ENCODE results near the gene FHOD3.

The FHOD3 gene

DNA sequence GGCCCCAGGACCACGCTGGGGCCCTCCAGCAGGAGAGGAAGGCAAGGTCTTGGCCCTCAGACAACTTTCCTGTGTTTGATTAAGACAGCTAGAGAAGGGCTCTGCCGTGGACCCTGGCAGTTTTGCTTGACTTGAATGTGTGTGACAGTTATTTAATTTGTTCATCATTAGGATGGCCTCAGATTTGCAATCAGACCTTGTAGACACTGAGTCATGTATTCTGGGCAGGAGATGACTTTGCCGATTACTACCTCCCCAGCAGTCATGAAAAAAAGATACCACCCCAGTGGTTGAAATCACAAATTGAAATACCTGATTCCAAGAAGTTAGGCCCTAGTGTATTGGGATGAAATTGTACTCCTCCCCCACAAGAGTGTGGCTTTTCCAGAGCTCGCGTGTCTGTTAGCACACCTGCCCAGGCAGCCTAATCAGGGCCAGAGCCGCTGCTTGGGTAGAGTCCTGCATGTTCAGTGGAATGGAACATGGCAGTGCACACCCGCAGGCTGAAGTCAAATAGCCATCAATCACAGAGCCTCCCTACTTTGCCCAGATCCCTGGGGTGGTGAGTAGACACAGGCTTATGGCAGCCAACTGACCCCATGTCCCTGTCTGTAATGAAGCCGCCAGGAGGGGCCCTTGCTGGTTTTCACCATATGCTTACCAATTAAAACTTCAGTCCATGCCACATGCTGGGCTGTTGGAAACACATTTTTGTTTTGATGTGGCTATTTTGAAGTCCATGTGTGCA, 408.8 kb downstream of the FHOD3 start:
- Histone ChIP-seq H3K9me3 (ENCODE audit: control insufficient read depth, low read length) (no peaks in the 10 kb centered on the region), H3K27ac (ENCODE audit: insufficient read depth, low read length, poor library complexity, severe bottlenecking) (no peak overlapping the region), H3K4me3 (ENCODE audit: insufficient read depth, low read depth, low read length, poor library complexity, severe bottlenecking) (no peak overlapping the region), H3K4me1 (ENCODE audit: control insufficient read depth, insufficient read depth, low read length, poor library complexity, severe bottlenecking) (no peaks in the 10 kb centered on the region), H3K27me3 (replicated peaks; ENCODE audit: control insufficient read depth, insufficient read depth, low read length, poor library complexity, severe bottlenecking) (no peaks in the 10 kb centered on the region), H3K36me3 (ENCODE audit: control insufficient read depth, insufficient read depth, low read length) (no peaks in the 10 kb centered on the region)
- no peak for DNase-seq

DNA sequence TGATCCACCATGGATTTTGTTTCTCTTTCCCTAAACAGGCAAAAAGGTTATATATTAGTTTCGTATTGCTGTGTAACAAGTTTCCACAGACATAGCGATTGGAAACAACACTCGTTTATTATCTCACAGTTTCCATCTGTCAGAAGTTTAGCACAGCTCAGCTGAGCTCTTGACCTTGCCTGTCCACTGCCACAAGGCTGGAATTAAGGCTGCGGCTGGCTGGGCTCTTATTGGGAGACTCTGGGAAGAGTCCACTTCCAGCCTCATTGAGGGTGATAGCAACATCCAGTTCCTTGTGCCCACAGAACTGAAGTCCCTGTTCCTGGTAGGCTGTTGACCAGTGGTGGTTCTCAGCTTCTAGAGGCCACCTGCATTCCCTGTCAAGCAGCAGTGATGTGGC, 410.9 kb downstream of the FHOD3 start:
- Histone ChIP-seq H3K27me3 (replicated peaks; ENCODE audit: control insufficient read depth, insufficient read depth, low read length, poor library complexity, severe bottlenecking) (no peaks in the 10 kb centered on the region), H3K4me1 (ENCODE audit: control insufficient read depth, insufficient read depth, low read length, poor library complexity, severe bottlenecking) (no peaks in the 10 kb centered on the region), H3K36me3 (ENCODE audit: control insufficient read depth, insufficient read depth, low read length) (no peaks in the 10 kb centered on the region), H3K27ac (ENCODE audit: insufficient read depth, low read length, poor library complexity, severe bottlenecking) (no peak overlapping the region), H3K4me3 (ENCODE audit: insufficient read depth, low read depth, low read length, poor library complexity, severe bottlenecking) (no peak overlapping the region), H3K9me3 (ENCODE audit: control insufficient read depth, low read length) (no peaks in the 10 kb centered on the region)
- DNase-seq: no peak

DNA sequence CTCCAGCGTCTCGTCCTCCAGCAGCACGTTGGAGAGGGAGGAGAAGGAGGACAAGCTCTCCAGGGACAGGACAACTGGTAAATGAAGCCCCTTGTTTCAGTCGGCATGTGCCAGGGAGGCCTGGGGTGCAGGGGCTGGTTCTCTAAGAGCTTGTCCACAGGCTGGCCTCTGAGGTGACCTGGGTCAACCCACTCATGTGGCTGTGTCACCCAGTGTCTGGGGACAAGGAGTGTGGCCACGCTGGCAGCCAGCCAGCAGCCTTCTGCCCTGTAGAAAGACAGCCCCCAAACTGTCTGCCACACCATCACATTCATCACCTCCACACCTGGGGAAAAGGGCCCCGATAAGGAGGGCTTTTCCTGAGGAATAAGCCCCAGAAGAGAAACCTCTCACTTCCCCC, 411.8 kb downstream of the FHOD3 start:
- Histone ChIP-seq H3K9me3 (ENCODE audit: control insufficient read depth, low read length) (no peaks in the 10 kb centered on the region), H3K27ac (ENCODE audit: insufficient read depth, low read length, poor library complexity, severe bottlenecking) (no peak overlapping the region), H3K27me3 (replicated peaks; ENCODE audit: control insufficient read depth, insufficient read depth, low read length, poor library complexity, severe bottlenecking) (no peaks in the 10 kb centered on the region), H3K36me3 (ENCODE audit: control insufficient read depth, insufficient read depth, low read length) (no peaks in the 10 kb centered on the region), H3K4me1 (ENCODE audit: control insufficient read depth, insufficient read depth, low read length, poor library complexity, severe bottlenecking) (no peaks in the 10 kb centered on the region), H3K4me3 (ENCODE audit: insufficient read depth, low read depth, low read length, poor library complexity, severe bottlenecking) (no peak overlapping the region)
- no peak for DNase-seq

DNA sequence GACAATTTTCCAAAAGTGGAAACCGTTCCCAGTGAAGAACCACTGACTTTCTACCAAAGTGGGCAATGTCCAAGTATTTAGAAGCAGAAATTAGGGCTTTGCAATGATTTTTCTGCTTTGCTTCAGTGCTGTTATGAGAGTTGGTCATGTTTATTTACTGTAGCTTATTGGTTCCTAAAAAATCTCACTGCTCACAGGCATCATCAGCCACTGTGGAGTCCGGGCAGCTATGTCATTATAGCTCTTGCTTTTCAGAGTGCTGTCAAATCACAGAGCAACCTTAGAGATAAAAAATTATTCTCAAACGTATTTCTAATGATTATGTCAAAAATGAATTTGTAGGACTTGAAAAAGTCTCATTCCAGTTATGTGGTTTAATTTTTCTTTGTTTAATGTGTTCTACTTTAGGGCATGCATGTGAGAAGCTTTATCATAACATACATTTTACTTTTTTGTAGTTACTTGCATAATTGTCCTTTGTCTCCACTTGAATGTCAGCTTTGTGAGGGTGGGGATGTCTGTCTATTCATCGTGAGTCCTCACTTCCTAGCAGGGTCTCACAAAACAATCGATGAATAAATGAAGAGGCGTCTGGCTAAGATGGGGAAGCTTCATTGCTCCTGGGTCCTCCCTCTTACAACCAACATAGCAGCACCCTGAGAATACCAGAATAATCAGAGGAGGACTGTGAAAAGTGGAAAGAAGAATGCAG, 413.7 kb downstream of the FHOD3 start:
- no peaks in the 10 kb centered on the region for H3K36me3 ChIP-seq (ENCODE audit: control insufficient read depth, insufficient read depth, low read length)
- no peak overlapping the region for H3K4me3 ChIP-seq (ENCODE audit: insufficient read depth, low read depth, low read length, poor library complexity, severe bottlenecking)
- no peaks in the 10 kb centered on the region for H3K27me3 ChIP-seq (replicated peaks; ENCODE audit: control insufficient read depth, insufficient read depth, low read length, poor library complexity, severe bottlenecking)
- no peak overlapping the region for H3K27ac ChIP-seq (ENCODE audit: insufficient read depth, low read length, poor library complexity, severe bottlenecking)
- DNase-seq: no peak
- no peaks in the 10 kb centered on the region for H3K4me1 ChIP-seq (ENCODE audit: control insufficient read depth, insufficient read depth, low read length, poor library complexity, severe bottlenecking)
- H3K9me3 ChIP-seq (ENCODE audit: control insufficient read depth, low read length): no peaks in the 10 kb centered on the region

DNA sequence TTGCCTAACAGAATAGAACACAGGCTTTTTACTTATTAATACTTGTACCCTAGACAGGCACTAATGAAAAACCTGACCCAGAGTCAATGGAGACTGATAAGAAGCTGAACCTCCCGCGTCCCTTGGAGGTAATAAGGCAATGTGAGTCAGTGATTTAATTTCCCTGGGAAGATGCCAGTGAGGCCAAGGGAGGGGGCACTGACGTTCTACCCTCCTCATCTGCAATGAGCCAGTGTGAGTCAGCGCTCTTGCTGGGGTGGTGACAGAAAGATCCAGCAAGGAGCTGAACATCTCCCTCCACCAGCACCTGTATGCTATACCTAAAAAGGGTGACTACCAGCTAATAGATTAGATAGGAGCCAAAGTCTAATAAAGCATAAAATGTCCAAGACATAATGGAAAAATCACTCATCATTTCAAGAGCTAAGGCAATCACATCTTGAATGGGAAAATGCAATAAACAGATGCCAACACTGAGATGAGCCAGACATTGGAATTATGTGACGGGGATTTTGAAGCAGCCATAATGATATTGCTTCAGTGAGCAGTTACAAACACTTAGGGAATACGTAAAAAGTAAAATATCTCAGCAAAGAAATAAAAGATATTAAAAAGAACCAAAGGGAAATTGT, 414.4 kb downstream of the FHOD3 start:
- Histone ChIP-seq H3K9me3 (ENCODE audit: control insufficient read depth, low read length) (no peaks in the 10 kb centered on the region), H3K27me3 (replicated peaks; ENCODE audit: control insufficient read depth, insufficient read depth, low read length, poor library complexity, severe bottlenecking) (no peaks in the 10 kb centered on the region), H3K27ac (ENCODE audit: insufficient read depth, low read length, poor library complexity, severe bottlenecking) (no peak overlapping the region), H3K36me3 (ENCODE audit: control insufficient read depth, insufficient read depth, low read length) (no peaks in the 10 kb centered on the region), H3K4me3 (ENCODE audit: insufficient read depth, low read depth, low read length, poor library complexity, severe bottlenecking) (no peak overlapping the region), H3K4me1 (ENCODE audit: control insufficient read depth, insufficient read depth, low read length, poor library complexity, severe bottlenecking) (no peaks in the 10 kb centered on the region)
- DNase-seq: no peak

DNA sequence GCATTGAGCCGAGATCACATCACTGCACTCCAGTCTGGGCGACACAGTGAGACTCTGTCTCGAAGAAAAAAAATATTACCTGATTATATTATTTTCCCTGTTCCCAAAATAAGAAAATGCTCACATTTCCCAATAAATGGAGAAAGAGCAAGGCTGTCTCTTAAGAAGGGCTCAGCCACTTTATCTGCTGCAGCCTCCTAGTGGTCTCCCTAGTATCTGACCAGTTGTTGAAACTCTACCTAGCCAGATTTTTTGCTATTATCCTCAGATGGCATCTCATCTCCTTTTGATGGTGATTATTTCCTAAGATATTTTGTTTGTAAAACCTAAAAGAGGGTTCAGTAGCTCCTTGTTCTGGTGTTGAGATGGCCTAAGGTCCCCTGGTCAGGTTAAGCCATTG, 417.0 kb downstream of the FHOD3 start:
- no peak for DNase-seq
- no peaks in the 10 kb centered on the region for H3K4me1 ChIP-seq (ENCODE audit: control insufficient read depth, insufficient read depth, low read length, poor library complexity, severe bottlenecking)
- no peaks in the 10 kb centered on the region for H3K9me3 ChIP-seq (ENCODE audit: control insufficient read depth, low read length)
- H3K27me3 ChIP-seq (replicated peaks; ENCODE audit: control insufficient read depth, insufficient read depth, low read length, poor library complexity, severe bottlenecking): no peaks in the 10 kb centered on the region
- no peaks in the 10 kb centered on the region for H3K36me3 ChIP-seq (ENCODE audit: control insufficient read depth, insufficient read depth, low read length)
- no peak overlapping the region for H3K4me3 ChIP-seq (ENCODE audit: insufficient read depth, low read depth, low read length, poor library complexity, severe bottlenecking)
- no peak overlapping the region for H3K27ac ChIP-seq (ENCODE audit: insufficient read depth, low read length, poor library complexity, severe bottlenecking)

DNA sequence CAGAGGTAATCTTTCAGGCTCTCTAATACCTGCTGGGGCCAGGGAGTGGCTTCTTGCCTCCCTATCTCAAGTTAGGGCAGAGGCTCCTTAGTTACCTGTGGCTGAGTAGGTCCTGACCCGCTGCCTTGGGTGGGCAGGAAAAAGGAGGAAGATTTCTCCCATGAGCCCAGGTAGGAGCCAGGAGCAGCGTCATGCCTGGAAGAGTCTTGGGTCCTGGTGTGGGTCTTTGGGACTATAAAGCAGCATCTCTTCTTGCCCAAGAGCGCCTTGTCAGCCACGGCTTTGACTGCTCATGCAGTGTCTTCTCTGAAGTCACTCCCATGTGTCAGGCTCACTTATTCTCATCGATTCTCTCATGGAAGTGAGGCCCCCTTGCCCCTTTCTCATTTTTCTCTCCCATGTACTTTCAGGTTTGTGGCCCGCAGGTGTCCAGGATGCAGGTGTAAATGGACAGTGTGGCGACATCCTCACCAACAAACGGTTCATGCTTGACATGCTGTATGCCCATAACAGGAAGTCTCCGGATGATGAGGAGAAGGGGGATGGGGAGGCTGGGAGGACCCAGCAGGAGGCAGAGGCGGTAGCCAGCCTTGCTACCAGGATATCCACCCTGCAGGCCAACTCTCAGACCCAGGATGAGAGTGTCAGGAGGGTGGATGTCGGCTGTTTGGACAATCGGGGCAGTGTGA, 420.1 kb downstream of the FHOD3 start:
- Histone ChIP-seq H3K27me3 (replicated peaks; ENCODE audit: control insufficient read depth, insufficient read depth, low read length, poor library complexity, severe bottlenecking) (no peaks in the 10 kb centered on the region), H3K9me3 (ENCODE audit: control insufficient read depth, low read length) (no peaks in the 10 kb centered on the region), H3K4me3 (ENCODE audit: insufficient read depth, low read depth, low read length, poor library complexity, severe bottlenecking) (no peak overlapping the region), H3K36me3 (ENCODE audit: control insufficient read depth, insufficient read depth, low read length) (no peaks in the 10 kb centered on the region), H3K4me1 (ENCODE audit: control insufficient read depth, insufficient read depth, low read length, poor library complexity, severe bottlenecking) (no peaks in the 10 kb centered on the region), H3K27ac (ENCODE audit: insufficient read depth, low read length, poor library complexity, severe bottlenecking) (no peak overlapping the region)
- DNase-seq: no peak

DNA sequence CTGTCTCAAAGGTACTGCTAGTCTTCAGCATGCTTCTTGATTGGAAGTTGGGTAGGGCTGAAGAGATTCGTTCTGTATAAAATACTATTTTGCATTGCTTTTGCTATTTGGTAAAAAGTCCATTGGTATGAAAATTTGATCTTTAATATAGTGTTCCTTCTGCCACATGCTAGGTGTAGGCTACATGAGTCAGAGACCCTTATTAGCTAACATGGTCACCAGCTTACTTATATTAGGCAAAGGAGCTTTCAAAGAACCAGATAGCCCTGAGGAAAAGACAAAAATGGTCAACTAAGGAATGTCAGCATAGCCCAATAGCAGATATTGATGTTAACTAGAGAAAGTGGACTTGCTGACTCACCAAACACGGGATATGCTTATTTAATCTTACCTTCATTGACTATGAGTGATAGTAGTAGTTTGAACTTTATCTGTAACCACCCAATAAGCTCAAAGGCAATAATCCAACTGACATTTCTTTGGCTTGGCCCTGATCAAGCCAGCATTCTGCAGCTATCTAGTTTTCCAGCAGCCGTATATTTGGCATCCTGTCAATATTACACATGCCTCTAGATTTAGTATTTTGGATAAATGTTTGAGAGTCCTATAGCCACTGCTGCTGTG, 421.3 kb downstream of the FHOD3 start:
- no peak for DNase-seq
- H3K36me3 ChIP-seq (ENCODE audit: control insufficient read depth, insufficient read depth, low read length): no peaks in the 10 kb centered on the region
- no peaks in the 10 kb centered on the region for H3K27me3 ChIP-seq (replicated peaks; ENCODE audit: control insufficient read depth, insufficient read depth, low read length, poor library complexity, severe bottlenecking)
- no peaks in the 10 kb centered on the region for H3K9me3 ChIP-seq (ENCODE audit: control insufficient read depth, low read length)
- no peak overlapping the region for H3K4me3 ChIP-seq (ENCODE audit: insufficient read depth, low read depth, low read length, poor library complexity, severe bottlenecking)
- H3K27ac ChIP-seq (ENCODE audit: insufficient read depth, low read length, poor library complexity, severe bottlenecking): no peak overlapping the region
- no peaks in the 10 kb centered on the region for H3K4me1 ChIP-seq (ENCODE audit: control insufficient read depth, insufficient read depth, low read length, poor library complexity, severe bottlenecking)

DNA sequence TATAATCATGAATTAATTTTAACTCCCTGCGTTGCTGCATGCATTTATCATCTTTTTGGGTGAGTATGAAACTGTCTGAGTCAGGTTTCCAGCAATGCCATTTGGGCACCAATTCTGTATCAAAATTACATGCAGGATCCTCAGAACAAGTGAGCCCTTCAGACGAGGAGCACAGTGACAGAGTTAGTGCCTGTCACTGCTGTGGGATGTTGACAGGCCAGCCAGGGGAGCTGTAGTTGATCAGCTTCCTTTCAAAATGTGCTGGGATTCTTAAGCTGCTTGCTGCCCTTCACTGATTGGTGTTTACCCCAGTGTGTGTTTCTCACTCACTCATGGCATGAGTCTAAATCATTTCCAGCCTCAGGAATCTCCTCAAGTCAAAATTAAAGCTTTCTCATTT, 422.1 kb downstream of the FHOD3 start:
- Histone ChIP-seq H3K27ac (ENCODE audit: insufficient read depth, low read length, poor library complexity, severe bottlenecking) (no peak overlapping the region), H3K4me3 (ENCODE audit: insufficient read depth, low read depth, low read length, poor library complexity, severe bottlenecking) (no peak overlapping the region), H3K9me3 (ENCODE audit: control insufficient read depth, low read length) (no peaks in the 10 kb centered on the region), H3K4me1 (ENCODE audit: control insufficient read depth, insufficient read depth, low read length, poor library complexity, severe bottlenecking) (no peaks in the 10 kb centered on the region), H3K27me3 (replicated peaks; ENCODE audit: control insufficient read depth, insufficient read depth, low read length, poor library complexity, severe bottlenecking) (no peaks in the 10 kb centered on the region), H3K36me3 (ENCODE audit: control insufficient read depth, insufficient read depth, low read length) (no peaks in the 10 kb centered on the region)
- DNase-seq: no peak
